ENCODE measurements around the gene CACNA2D3.

GRCh38 chr3:54758461-54758860 lies 636.1 kb downstream of the CACNA2D3 start:
- TF ChIP-seq, protein P1, sequence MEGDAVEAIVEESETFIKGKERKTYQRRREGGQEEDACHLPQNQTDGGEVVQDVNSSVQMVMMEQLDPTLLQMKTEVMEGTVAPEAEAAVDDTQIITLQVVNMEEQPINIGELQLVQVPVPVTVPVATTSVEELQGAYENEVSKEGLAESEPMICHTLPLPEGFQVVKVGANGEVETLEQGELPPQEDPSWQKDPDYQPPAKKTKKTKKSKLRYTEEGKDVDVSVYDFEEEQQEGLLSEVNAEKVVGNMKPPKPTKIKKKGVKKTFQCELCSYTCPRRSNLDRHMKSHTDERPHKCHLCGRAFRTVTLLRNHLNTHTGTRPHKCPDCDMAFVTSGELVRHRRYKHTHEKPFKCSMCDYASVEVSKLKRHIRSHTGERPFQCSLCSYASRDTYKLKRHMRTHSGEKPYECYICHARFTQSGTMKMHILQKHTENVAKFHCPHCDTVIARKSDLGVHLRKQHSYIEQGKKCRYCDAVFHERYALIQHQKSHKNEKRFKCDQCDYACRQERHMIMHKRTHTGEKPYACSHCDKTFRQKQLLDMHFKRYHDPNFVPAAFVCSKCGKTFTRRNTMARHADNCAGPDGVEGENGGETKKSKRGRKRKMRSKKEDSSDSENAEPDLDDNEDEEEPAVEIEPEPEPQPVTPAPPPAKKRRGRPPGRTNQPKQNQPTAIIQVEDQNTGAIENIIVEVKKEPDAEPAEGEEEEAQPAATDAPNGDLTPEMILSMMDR (conservative IDR thresholded peaks at IDR 0.05 in 1 of 2, IDR thresholded peaks at IDR 0.05 in 1 of 2; ENCODE audit: extremely low read depth in 1 of 2, insufficient read depth in 1 of 2, low read depth in 1 of 2, low read length in 2 of 2) = no peak
- TF ChIP-seq EZH2 (IDR thresholded peaks at IDR 0.05; ENCODE audit: borderline replicate concordance, low read length) = no peak
